IPS-11a (cell line): ENCODE measurements around the gene TEDC2.

ENCODE experiments used
- H3K4me3 ChIP-seq: one replicate; pipeline ENCODE4 v1.5.1; 2013; ENCODE audit warnings: low read depth, low read length, control low read depth

Gene TEDC2

GRCh38 chr16:2511128-2511800 is 51.4 kb downstream of the TEDC2 start:
- H3K4me3 ChIP-seq = no peak overlapping the region

GRCh38 chr16:2511996-2512734 is 52.3 kb downstream of the TEDC2 start:
- H3K4me3 ChIP-seq = no peak overlapping the region

- peak overlapping the region; percentile 77 for H3K4me3 ChIP-seq
Measured at GRCh38 chr16:2512735-2513404, 53.0 kb downstream of the TEDC2 start.

- H3K4me3 ChIP-seq = peak within 1 kb of the TSS; percentile 77
Measured at GRCh38 chr16:2513405-2514332, 53.8 kb downstream of the TEDC2 start, which contains the start of gene ATP6V0C. Gene ATP6V0C, plus strand, starts transcription at chr16:2513952. Its CDS starts 152 bp downstream, at chr16:2514104.
